A673 (cell line): Measurements from ENCODE around the gene PRR5L.

Experiments used
- CTCF ChIP-seq: fragments of 300-800, 200-600 bp; sonication (generic); conservative IDR thresholded peaks from 2 replicates; pipeline ENCODE4 v1.5.1; 2017; ENCODE audit warnings: low read depth, mild to moderate bottlenecking, antibody characterized with exemption, low read length, moderate library complexity, mixed read lengths
- EZH2 ChIP-seq: fragments of 200-600 bp; sonication (generic); IDR thresholded peaks from 2 replicates; pipeline ENCODE4 v1.6.1; 2017; ENCODE audit warnings: borderline replicate concordance, low read depth, mild to moderate bottlenecking, mixed read lengths, antibody characterized with exemption, low read length; ENCODE audit not compliant: poor library complexity, severe bottlenecking

- TF ChIP-seq CTCF, result no peak
- TF ChIP-seq EZH2, result no peak
Measured at GRCh38 chr11:36512016-36512415, 215.9 kb downstream of the PRR5L start.
